ENCODE results near the gene EPN2. TPM values are rescaled to one million over a fixed set of nuclear protein-coding genes. Genes with fewer than 3 reads are reported as not detected.
A peak's percentile ranks its signal among the peaks of the same experiment; 100 is the strongest.

EPN2 gene
- total RNA-seq, 2 donors from 2014 or later: 28.7 to 47.9 TPM

DNA sequence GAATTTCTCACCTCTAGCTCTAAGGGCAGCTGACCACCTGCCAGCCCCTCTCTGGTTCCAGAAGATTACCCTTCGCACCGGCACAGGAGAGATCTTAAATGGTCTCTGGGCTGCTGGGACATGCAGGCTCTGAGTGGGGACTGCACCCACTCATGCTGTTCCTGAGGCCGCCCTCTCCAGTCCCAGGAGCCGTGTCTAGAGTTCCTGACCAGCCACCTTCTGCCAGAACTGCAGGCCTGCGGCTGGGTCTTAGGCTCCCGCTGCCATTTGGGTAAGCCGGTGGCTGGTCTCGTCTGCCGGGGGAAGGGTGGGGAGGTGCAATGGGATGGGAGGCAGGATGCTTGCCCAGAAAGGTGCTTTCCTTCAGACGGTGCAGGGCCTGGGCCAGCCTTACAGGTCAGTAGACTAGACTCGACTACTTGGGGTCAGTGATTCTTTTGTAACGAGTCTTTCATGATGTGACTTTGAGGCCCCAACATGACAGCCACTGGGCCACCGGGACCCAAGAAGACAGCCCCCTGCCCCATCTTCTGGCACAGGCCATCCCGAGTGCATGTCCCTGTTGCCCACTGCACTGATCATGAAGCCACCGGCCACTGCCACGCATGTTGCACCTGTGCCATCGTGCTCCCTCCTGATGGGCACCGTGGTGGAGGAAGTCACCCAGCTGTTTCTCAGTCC lies 98.9 kb downstream of the EPN2 start:
- no peak for ATAC-seq (ENCODE audit: insufficient number of reproducible peaks, low FRiP score, low read depth)
- H3K9me3 ChIP-seq: no peaks in the 10 kb centered on the region
- no peaks in the 10 kb centered on the region for H3K4me1 ChIP-seq (ENCODE audit: control insufficient read depth in 1 of 2, low read depth in 2 of 2)
- H3K27ac ChIP-seq: no peak overlapping the region
- TF ChIP-seq, protein P1, sequence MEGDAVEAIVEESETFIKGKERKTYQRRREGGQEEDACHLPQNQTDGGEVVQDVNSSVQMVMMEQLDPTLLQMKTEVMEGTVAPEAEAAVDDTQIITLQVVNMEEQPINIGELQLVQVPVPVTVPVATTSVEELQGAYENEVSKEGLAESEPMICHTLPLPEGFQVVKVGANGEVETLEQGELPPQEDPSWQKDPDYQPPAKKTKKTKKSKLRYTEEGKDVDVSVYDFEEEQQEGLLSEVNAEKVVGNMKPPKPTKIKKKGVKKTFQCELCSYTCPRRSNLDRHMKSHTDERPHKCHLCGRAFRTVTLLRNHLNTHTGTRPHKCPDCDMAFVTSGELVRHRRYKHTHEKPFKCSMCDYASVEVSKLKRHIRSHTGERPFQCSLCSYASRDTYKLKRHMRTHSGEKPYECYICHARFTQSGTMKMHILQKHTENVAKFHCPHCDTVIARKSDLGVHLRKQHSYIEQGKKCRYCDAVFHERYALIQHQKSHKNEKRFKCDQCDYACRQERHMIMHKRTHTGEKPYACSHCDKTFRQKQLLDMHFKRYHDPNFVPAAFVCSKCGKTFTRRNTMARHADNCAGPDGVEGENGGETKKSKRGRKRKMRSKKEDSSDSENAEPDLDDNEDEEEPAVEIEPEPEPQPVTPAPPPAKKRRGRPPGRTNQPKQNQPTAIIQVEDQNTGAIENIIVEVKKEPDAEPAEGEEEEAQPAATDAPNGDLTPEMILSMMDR (IDR thresholded peaks at IDR 0.05): no peak
- no peaks in the 10 kb centered on the region for H3K36me3 ChIP-seq
- no peaks in the 10 kb centered on the region for H3K27me3 ChIP-seq (replicated peaks; ENCODE audit: insufficient read depth)
- no peak for DNase-seq (ENCODE audit: low spot score)
- no peak overlapping the region for H3K4me3 ChIP-seq

DNA sequence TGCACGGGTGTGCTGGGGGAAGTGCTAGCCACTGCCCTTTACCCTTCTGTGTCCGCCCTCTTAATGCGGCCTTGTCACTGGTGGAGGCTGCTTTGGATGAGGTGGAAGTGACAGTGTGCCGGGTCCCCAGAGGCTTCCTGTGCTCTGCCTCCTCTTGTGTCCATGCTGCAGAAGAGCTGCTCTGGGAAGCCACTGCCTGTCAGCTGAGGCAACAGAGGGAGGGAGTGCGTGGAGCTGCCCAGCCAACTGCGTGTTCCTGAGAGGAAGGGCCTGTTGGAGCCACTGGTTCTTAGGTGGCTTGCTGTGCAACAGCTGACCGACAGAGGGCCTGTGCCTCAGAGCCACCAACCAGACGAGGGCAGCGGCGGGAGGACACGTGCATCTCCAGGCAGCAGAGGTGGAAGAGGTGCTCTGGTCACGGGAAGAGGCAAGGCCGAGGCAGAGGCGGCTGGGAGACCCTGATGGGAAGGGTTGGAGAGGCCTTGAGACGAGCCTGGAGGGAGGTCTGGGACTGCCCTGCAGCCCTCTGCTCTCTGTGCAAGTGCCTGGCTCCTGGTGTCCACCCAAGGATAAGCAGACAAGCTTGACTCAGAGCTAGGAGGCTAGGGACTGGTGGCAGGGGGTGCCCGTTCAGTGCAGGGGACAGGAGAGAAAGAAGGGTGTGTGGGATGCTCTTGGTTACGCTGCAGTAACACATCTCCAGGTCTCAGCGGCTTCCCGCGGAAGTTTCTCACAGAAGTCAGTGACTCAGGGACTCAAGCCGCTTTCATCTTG lies 100.0 kb downstream of the EPN2 start:
- H3K9me3 ChIP-seq: no peaks in the 10 kb centered on the region
- DNase-seq (ENCODE audit: low spot score) (no peak), ATAC-seq (ENCODE audit: insufficient number of reproducible peaks, low FRiP score, low read depth) (no peak)
- H3K4me3 ChIP-seq: no peak overlapping the region
- no peaks in the 10 kb centered on the region for H3K36me3 ChIP-seq
- no peaks in the 10 kb centered on the region for H3K27me3 ChIP-seq (replicated peaks; ENCODE audit: insufficient read depth)
- no peak overlapping the region for H3K27ac ChIP-seq
- no peaks in the 10 kb centered on the region for H3K4me1 ChIP-seq (ENCODE audit: control insufficient read depth in 1 of 2, low read depth in 2 of 2)
- TF ChIP-seq, protein P1 (IDR thresholded peaks at IDR 0.05): no peak

DNA sequence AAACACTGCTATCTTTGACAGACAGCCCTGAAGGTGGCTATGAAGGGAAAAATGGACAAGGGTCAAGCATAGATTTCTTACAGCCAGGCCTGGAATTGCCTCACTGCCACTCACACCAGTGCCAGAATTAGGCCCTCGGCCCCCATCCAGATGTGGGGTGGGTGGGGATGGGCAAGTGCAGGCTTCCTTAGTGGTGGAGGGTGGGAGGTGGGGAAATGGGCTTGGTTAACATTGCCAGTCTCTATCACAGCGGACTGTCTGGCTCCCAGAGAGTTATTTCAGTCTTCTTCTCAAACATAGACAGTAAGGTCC lies 100.5 kb downstream of the EPN2 start:
- Histone ChIP-seq H3K27me3 (replicated peaks; ENCODE audit: insufficient read depth) (no peaks in the 10 kb centered on the region), H3K9me3 (no peaks in the 10 kb centered on the region), H3K4me1 (ENCODE audit: control insufficient read depth in 1 of 2, low read depth in 2 of 2) (no peaks in the 10 kb centered on the region), H3K36me3 (no peaks in the 10 kb centered on the region), H3K4me3 (no peak overlapping the region), H3K27ac (no peak overlapping the region)
- ATAC-seq (ENCODE audit: insufficient number of reproducible peaks, low FRiP score, low read depth) (no peak), DNase-seq (ENCODE audit: low spot score) (no peak)
- TF ChIP-seq, protein P1 (IDR thresholded peaks at IDR 0.05): no peak

DNA sequence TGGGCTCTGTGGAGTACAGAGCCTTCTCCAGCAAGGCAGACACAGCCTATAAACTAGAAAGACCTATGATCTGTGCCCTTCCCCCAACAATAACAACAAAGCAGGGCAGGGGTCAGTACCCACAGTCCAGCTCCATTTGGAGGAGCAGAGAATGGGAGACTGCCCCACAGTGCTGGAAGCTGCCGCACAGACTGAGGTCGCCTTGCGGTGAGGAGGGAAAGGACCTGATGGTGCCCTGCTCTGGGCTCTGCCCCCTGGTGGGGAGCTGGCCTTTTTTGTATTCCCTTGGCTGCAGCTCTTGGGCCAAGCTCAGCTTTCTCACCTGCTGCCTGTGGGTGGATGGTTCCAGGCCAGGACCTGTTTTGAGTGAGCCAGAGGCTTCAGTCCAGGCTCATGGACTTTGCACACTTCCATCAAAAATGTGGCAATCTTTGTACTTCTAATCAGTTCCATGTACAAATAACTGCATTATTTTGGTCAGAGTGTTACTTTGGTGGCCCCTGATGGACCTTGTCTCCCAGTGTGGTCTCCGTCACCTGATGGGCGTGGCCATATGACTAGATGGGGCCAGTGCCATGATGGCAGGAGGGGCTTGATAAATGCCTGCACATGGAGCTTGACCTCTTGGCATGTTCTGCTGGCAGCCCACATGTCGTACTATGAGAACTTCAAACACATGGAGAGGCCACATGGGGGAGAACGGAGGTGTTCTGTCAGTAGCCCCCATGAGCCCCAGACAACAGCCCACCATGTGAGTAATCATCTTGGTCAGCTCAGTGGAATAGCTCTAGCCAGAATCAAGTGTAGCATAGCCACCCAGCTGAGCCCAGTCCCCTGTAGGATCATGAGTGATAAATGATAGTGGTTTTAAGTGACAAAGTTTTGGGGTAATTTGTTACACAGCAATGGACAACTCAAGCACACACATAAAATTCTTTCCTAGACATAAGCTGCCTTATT lies 101.1 kb downstream of the EPN2 start:
- no peaks in the 10 kb centered on the region for H3K27me3 ChIP-seq (replicated peaks; ENCODE audit: insufficient read depth)
- H3K9me3 ChIP-seq: no peaks in the 10 kb centered on the region
- TF ChIP-seq, protein P1 (IDR thresholded peaks at IDR 0.05): peak; percentile 45
- no peak overlapping the region for H3K4me3 ChIP-seq
- H3K36me3 ChIP-seq: no peaks in the 10 kb centered on the region
- no peaks in the 10 kb centered on the region for H3K4me1 ChIP-seq (ENCODE audit: control insufficient read depth in 1 of 2, low read depth in 2 of 2)
- no peak overlapping the region for H3K27ac ChIP-seq
- ATAC-seq (ENCODE audit: insufficient number of reproducible peaks, low FRiP score, low read depth) (no peak), DNase-seq (ENCODE audit: low spot score) (no peak)

DNA sequence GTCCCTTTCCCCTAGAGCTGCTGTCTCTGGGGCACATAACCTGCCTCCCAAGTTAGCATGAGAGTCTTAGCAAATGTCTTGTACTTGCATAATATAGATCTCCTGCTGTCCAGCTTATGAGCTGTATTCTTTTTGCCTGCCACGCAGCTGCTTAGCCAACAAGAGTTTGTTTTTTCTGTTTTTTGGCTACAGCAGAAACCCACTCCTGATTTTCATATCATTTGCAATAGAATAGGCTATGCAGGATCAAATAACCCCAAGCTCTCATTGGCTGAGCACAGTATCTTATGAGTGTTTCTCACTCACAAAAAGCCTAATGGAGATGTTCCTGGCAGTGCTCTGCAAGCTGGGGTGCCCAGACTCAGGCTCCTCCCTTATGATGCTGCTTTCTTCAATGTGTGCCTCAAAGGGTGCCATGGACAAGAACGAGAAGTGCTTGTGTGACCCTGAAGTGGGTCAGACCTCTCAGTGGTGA lies 102.2 kb downstream of the EPN2 start:
- ATAC-seq (ENCODE audit: insufficient number of reproducible peaks, low FRiP score, low read depth): no peak
- no peaks in the 10 kb centered on the region for H3K36me3 ChIP-seq

More for the DNA sequence above, 102.2 kb downstream of the EPN2 start:
- Histone ChIP-seq H3K27ac (no peak overlapping the region), H3K9me3 (no peaks in the 10 kb centered on the region), H3K4me1 (ENCODE audit: control insufficient read depth in 1 of 2, low read depth in 2 of 2) (no peaks in the 10 kb centered on the region), H3K4me3 (no peak overlapping the region), H3K27me3 (replicated peaks; ENCODE audit: insufficient read depth) (no peaks in the 10 kb centered on the region)
- no peak for DNase-seq (ENCODE audit: low spot score)
- TF ChIP-seq, protein P1 (IDR thresholded peaks at IDR 0.05): no peak
